Smooth muscle cell (in vitro differentiated cells): ENCODE data around the gene NPC1L1. TPM values are rescaled to one million over a fixed set of nuclear protein-coding genes. Genes with fewer than 3 reads are reported as not detected.

Source experiments
- DNase-seq: peaks from one replicate; lab custom pipeline; 2025; ENCODE audit not compliant: unreplicated experiment; lab: John Stamatoyannopoulos, UW
- H2AFZ ChIP-seq: fragments of 200-600 bp; sonication (generic); 2 replicates; pipeline ENCODE4 v1.6.0; 2016; ENCODE audit warnings: antibody characterized with exemption, low read depth, mild to moderate bottlenecking
- H3F3A ChIP-seq: fragments of 200-600 bp; sonication (generic); 2 replicates; pipeline ENCODE4 v1.6.0; 2017; ENCODE audit warnings: antibody characterized with exemption, low read depth
- H3K27ac ChIP-seq: fragments of 200-600 bp; sonication (generic); 2 replicates; pipeline ENCODE4 v1.5.1; 2016; ENCODE audit warnings: low read depth, mild to moderate bottlenecking
- H3K27me3 ChIP-seq: fragments of 200-600 bp; sonication (generic); 2 replicates; pipeline ENCODE4 v1.6.1; 2016; ENCODE audit warnings: low read depth, mild to moderate bottlenecking
- H3K36me3 ChIP-seq: fragments of 200-600 bp; sonication (generic); 2 replicates; pipeline ENCODE4 v1.5.1; 2016; ENCODE audit warnings: low read depth
- H3K4me1 ChIP-seq: fragments of 200-600 bp; sonication (generic); 2 replicates; pipeline ENCODE4 v1.5.1; 2016; ENCODE audit warnings: low read depth
- H3K4me2 ChIP-seq: fragments of 200-600 bp; sonication (generic); 2 replicates; pipeline ENCODE4 v1.6.0; 2016; ENCODE audit warnings: mild to moderate bottlenecking
- H3K4me3 ChIP-seq: fragments of 200-600 bp; sonication (generic); 2 replicates; pipeline ENCODE4 v1.5.1; 2016; ENCODE audit warnings: mild to moderate bottlenecking
- H3K79me2 ChIP-seq: fragments of 200-600 bp; sonication (generic); 2 replicates; pipeline ENCODE4 v1.6.0; 2016; ENCODE audit warnings: low read depth, mild to moderate bottlenecking
- H3K9ac ChIP-seq: fragments of 200-600 bp; sonication (generic); 2 replicates; pipeline ENCODE4 v1.6.0; 2016; ENCODE audit warnings: low read depth
- H3K9me3 ChIP-seq: fragments of 200-600 bp; sonication (generic); replicated peaks from 2 replicates; pipeline ENCODE4 v1.5.1; 2016; ENCODE audit warnings: low read depth
- H4K20me1 ChIP-seq: fragments of 200-600 bp; sonication (generic); 2 replicates; pipeline ENCODE4 v1.6.0; 2016; ENCODE audit warnings: low read depth
- WGBS: methylation state at CpG from one replicate; pipeline ENCODE4 v1.1.7; 2016; ENCODE audit warnings: low lambda C conversion rate; 5-methylcytosine and 5-hydroxymethylcytosine counted together
- polyA plus RNA-seq: library from polyadenylated mRNA; unstranded; fragments of >200 nt; fragmentation: Nextera tagmentation; extraction: Ambion mirVana; gene quantifications from 2 replicates; pipeline ENCODE4 v1.2.1, GENCODE V29; 2016
- total RNA-seq: library from RNA; depleted of rRNA; stranded (reverse); fragments of >200 nt; gene quantifications from 2 replicates; pipeline ENCODE4 v1.2.3, GENCODE V29; 2014
- TF ChIP-seq, protein P1 (sequence below): fragments of 200-600 bp; sonication (generic); IDR thresholded peaks from 2 replicates; pipeline ENCODE4 v1.5.1; 2017; ENCODE audit warnings: borderline replicate concordance, mild to moderate bottlenecking, antibody characterized with exemption; ENCODE audit not compliant: insufficient read depth, poor library complexity, severe bottlenecking

The NPC1L1 gene
- total and polyA plus RNA-seq, 2 experiments from 2014 or later, result 0.04 to 0.25 TPM

DNA sequence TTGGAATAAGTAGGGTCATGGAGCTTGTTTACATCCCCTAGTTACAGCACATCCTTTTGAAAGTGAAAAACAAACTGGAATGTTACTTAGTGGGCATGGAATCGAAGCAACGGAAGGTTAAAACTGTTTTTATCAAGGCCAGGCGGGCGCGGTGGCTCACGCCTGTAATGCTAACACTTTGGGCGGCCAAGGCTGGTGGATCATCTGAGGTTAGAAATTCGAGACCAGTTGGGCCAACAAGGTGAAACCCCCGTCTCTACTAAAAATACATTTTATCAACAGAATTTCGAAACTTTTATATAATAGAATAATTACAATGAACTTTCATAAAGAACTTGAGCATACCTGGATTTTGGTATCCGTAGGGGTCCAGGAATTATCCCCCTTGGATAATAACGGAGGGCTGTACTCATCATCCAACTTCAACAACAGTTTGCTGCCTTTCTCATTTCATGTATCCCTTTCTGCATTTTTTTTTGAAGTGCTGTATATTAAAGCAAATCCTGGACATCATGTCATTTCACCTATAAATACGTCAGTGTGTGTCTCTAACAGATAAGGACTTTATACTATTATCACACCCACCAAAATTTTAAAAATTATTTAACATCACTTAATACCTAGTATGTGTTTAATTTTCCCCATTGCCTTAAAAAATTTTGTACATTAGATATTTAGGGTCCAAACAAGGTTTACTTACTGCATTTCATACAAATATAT lies 42.2 kb upstream of the NPC1L1 start:
- H3K27me3 ChIP-seq, result no peaks in the 10 kb centered on the region
- no peak overlapping the region for H3K9ac ChIP-seq
- no peak overlapping the region for H2AFZ ChIP-seq
- H3K4me3 ChIP-seq, result peak overlapping the region; percentile 71
- H3K79me2 ChIP-seq, result peaks cover 16% of the 10 kb centered on the region
- peaks cover 14% of the 10 kb centered on the region for H3K4me1 ChIP-seq
- H4K20me1 ChIP-seq, result no peaks in the 10 kb centered on the region
- H3F3A ChIP-seq, result no peaks in the 10 kb centered on the region
- no peaks in the 10 kb centered on the region for H3K9me3 ChIP-seq
- TF ChIP-seq, protein P1, sequence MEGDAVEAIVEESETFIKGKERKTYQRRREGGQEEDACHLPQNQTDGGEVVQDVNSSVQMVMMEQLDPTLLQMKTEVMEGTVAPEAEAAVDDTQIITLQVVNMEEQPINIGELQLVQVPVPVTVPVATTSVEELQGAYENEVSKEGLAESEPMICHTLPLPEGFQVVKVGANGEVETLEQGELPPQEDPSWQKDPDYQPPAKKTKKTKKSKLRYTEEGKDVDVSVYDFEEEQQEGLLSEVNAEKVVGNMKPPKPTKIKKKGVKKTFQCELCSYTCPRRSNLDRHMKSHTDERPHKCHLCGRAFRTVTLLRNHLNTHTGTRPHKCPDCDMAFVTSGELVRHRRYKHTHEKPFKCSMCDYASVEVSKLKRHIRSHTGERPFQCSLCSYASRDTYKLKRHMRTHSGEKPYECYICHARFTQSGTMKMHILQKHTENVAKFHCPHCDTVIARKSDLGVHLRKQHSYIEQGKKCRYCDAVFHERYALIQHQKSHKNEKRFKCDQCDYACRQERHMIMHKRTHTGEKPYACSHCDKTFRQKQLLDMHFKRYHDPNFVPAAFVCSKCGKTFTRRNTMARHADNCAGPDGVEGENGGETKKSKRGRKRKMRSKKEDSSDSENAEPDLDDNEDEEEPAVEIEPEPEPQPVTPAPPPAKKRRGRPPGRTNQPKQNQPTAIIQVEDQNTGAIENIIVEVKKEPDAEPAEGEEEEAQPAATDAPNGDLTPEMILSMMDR, result no peak
- H3K36me3 ChIP-seq, result no peaks in the 10 kb centered on the region
- H3K27ac ChIP-seq, result peak overlapping the region; percentile 90
- DNase-seq, result no peak
- WGBS, result 94% methylated on average over 13 of the region's 13 CpGs
- H3K4me2 ChIP-seq, result peak overlapping the region; percentile 87

DNA sequence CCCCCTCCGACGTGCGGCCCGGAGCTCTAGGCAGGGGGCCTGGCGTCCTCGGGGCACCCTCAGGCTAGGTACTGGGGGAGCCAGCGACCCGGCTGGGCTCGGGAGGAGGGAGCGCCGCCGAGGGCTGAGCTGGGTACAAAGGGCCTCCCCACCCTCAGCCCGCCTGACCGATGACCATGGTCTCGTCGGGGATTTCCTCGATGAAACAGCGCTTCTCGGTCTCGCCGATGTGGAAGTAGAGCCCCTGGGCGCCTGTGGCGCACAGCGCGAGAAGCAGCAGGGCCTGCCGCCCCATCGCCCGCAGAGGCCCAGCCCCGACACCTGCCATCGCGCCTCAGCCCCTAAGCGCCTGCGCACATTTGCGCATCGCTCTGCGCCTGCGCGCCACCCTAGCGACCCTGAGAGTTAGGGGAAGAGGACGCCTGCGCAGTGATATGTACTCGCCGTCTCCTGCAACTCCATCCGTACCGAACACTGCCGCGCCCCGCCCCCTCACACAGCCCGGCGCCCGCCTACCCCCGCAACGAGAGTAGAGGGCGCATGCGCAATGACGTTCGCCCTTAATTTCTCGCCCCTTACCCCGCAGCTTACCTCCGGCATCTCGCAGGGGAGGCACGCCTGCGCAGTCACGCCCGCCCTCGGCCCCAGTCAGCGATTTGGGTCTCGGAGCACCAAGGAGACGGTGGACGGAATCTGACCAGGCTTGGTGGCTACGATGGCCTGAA lies 40.9 kb upstream of the NPC1L1 start, which contains the start of gene TMED4:
TSS of gene TMED4 (minus strand) at position 353 of the 725 bp plus-strand sequence. CDS start at position 328, 25 bp downstream.
- H3K27me3 ChIP-seq, result no peaks in the 10 kb centered on the region
- H3K9me3 ChIP-seq, result no peaks in the 10 kb centered on the region

DNA sequence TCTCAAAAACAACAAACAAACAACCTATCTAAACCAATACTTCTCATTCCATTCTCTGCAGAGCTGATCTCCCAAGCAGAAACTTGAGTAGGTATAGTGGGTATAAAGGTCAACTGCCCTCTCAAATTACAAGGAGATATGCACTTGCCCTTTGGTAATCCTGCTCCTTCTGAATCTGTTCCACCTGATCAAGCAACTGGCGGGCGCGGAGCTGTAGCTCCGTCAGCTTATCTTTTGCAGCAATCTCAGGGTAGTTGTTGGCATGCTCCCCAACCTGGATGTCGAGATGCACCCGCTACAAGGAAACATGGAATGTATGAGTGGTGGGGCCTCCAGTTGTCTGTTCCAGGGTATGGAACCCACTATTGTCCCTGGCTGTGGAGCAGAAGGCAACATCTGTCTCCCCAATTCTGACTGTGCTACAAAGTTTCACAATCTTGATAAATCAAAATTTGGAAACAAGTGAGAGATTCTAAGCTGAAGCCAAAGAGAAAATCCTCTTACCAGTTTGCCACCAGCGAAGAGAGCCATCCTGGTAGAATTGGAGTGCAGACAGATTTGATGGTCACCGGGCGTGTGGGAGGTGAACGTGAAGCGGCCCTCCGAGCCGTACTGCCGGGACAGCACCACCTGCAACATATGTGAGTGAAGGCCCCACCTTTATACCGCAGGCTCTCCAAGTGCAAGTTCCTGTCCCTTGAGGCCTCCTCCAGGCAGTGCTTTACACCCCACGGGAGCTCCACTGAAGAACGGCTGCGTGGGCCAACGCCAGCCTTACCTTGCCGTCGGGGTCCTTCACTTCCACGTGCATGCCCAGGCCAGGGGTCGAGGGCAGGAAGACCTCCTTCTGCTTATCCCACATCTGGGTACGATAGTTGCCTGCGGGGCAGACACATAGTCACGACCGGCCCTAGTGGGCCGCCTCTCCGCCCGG lies 40.1 kb upstream of the NPC1L1 start:
- Histone ChIP-seq H3F3A (no peaks in the 10 kb centered on the region), H3K9ac (peak overlapping the region; percentile 74), H3K9me3 (no peaks in the 10 kb centered on the region), H3K4me3 (peak overlapping the region; percentile 71), H3K4me1 (peaks cover 14% of the 10 kb centered on the region), H2AFZ (peak overlapping the region; percentile 71), H3K27ac (peak overlapping the region; percentile 37), H3K36me3 (no peaks in the 10 kb centered on the region), H3K4me2 (peak overlapping the region; percentile 92), H3K27me3 (no peaks in the 10 kb centered on the region), H3K79me2 (peaks cover 16% of the 10 kb centered on the region), H4K20me1 (no peaks in the 10 kb centered on the region)
- DNase-seq, result no peak
- TF ChIP-seq, protein P1, result no peak
- WGBS, result 37% methylated on average over 30 of the region's 30 CpGs

More for the DNA sequence above, 40.9 kb upstream of the NPC1L1 start, which contains the start of gene TMED4:
- Histone ChIP-seq H3K79me2 (peaks cover 16% of the 10 kb centered on the region), H3K36me3 (no peaks in the 10 kb centered on the region), H4K20me1 (no peaks in the 10 kb centered on the region), H3K4me1 (peaks cover 14% of the 10 kb centered on the region), H3F3A (no peaks in the 10 kb centered on the region), H3K9ac (peak within 1 kb of the TSS; percentile 85), H3K4me3 (peak within 1 kb of the TSS; percentile 71), H3K27ac (peak within 1 kb of the TSS; percentile 90), H3K4me2 (peak within 1 kb of the TSS; percentile 92), H2AFZ (peak within 1 kb of the TSS; percentile 96)
- TF ChIP-seq, protein P1, result no peak
- DNase-seq, result peak; percentile 99
- WGBS, result under 1% methylated on average over 51 of the region's 71 CpGs
